IMR-90 (cell line): Measurements from ENCODE around the gene PLD5. TPM values are rescaled to one million over a fixed set of nuclear protein-coding genes. Genes with fewer than 3 reads are reported as not detected.

Experiments used
- ATAC-seq: fragments of 200-7000 bp; cut with Tn5 transposase; 2 replicates; pipeline ENCODE4 v1.9.1; 2020; ENCODE audit warnings: low read depth, mild to moderate bottlenecking, moderate library complexity
- BruUV-seq: library from RNA; stranded (reverse); fragments of 400-500 nt; replicated peaks from 2 replicates; lab custom pipeline; 2021; lab: Mats Ljungman, UMichigan
- CTCF ChIA-PET: fragments of 300-600 bp; formaldehyde crosslinking; extraction: SDS; loops from one replicate; lab custom pipeline; 2021; ENCODE audit warnings: antibody characterized with exemption; lab: Yijun Ruan, JAX
- POLR2A ChIA-PET: fragments of 300-600 bp; sonication (Branson Sonifier 250); formaldehyde crosslinking; loops from one replicate; lab custom pipeline; 2022; ENCODE audit warnings: antibody characterized with exemption; ENCODE audit not compliant: unreplicated experiment; lab: Charles Lee
- DNase-seq: peaks from one replicate; pipeline ENCODE4 v3.0.0; 2013
- H2AFZ ChIP-seq: replicated peaks from 2 replicates; pipeline ENCODE3; 2013; ENCODE audit warnings: low read length, mild to moderate bottlenecking; ENCODE audit not compliant: poor library complexity
- H2AK5ac ChIP-seq: 2 replicates; pipeline ENCODE4 v1.6.1; 2013; ENCODE audit warnings: low read depth, low read length, inconsistent platforms
- H2AK9ac ChIP-seq: replicated peaks from 2 replicates; pipeline ENCODE3; 2013; ENCODE audit warnings: mild to moderate bottlenecking, low read depth, low read length, moderate library complexity; ENCODE audit not compliant: poor library complexity
- H2BK120ac ChIP-seq: 2 replicates; pipeline ENCODE4 v1.6.1; 2013; ENCODE audit warnings: low read depth, low read length, inconsistent platforms
- H2BK15ac ChIP-seq: 3 replicates; pipeline ENCODE4 v1.6.1; 2013; ENCODE audit warnings: low read depth, low read length, inconsistent platforms
- H2BK20ac ChIP-seq: 2 replicates; pipeline ENCODE4 v1.6.1; 2013; ENCODE audit warnings: low read depth, mild to moderate bottlenecking, inconsistent platforms, low read length, moderate library complexity
- H2BK5ac ChIP-seq: 2 replicates; pipeline ENCODE4 v1.6.1; 2013; ENCODE audit warnings: mild to moderate bottlenecking, low read depth, low read length, inconsistent platforms; ENCODE audit not compliant: poor library complexity, severe bottlenecking
- H3K14ac ChIP-seq: replicated peaks from 2 replicates; pipeline ENCODE4 v1.6.1; 2013; ENCODE audit warnings: low read depth, low read length, inconsistent platforms
- H3K18ac ChIP-seq: 2 replicates; pipeline ENCODE4 v1.6.1; 2013; ENCODE audit warnings: low read depth, low read length, control low read depth
- H3K23ac ChIP-seq: 2 replicates; pipeline ENCODE4 v1.6.1; 2013; ENCODE audit warnings: low read depth, low read length, inconsistent platforms
- H3K27ac ChIP-seq: 2 replicates; pipeline ENCODE4 v1.5.1; 2013; ENCODE audit warnings: mild to moderate bottlenecking, control low read depth, low read length; ENCODE audit not compliant: insufficient read depth
- H3K27me3 ChIP-seq: 2 replicates; pipeline ENCODE4 v1.6.1; 2013; ENCODE audit warnings: low read length; ENCODE audit not compliant: control insufficient read depth, insufficient read depth
- H3K36me3 ChIP-seq: 2 replicates; pipeline ENCODE4 v1.6.1; 2013; ENCODE audit warnings: low read length, mixed read lengths; ENCODE audit not compliant: control insufficient read depth, insufficient read depth
- H3K4ac ChIP-seq: 2 replicates; pipeline ENCODE4 v1.6.1; 2013; ENCODE audit warnings: low read depth, low read length, inconsistent platforms
- H3K4me1 ChIP-seq: 2 replicates; pipeline ENCODE4 v1.6.1; 2013; ENCODE audit warnings: low read length, mixed read lengths; ENCODE audit not compliant: control insufficient read depth, insufficient read depth
- H3K4me2 ChIP-seq: 2 replicates; pipeline ENCODE4 v1.6.1; 2013; ENCODE audit warnings: low read depth, mild to moderate bottlenecking, control low read depth, low read length, moderate library complexity
- H3K4me3 ChIP-seq: 2 replicates; pipeline ENCODE4 v1.5.1; 2013; ENCODE audit warnings: low read depth, mild to moderate bottlenecking, control low read depth, low read length, moderate library complexity; ENCODE audit not compliant: insufficient read depth
- H3K56ac ChIP-seq: 2 replicates; pipeline ENCODE4 v1.6.1; 2013; ENCODE audit warnings: low read length, inconsistent platforms; ENCODE audit not compliant: insufficient read depth; ENCODE audit errors: extremely low read depth
- H3K79me1 ChIP-seq, 2 experiments: 2 replicates each; pipeline ENCODE4 v1.6.1; 2013; ENCODE audit warnings: low read length in 2 of 2, inconsistent platforms in 1 of 2, low read depth in 1 of 2
- H3K9ac ChIP-seq: 2 replicates; pipeline ENCODE4 v1.6.1; 2013; ENCODE audit warnings: low read depth, low read length, control low read depth
- H3K9me1 ChIP-seq: 2 replicates; pipeline ENCODE4 v1.6.1; 2013; ENCODE audit warnings: low read length, inconsistent platforms; ENCODE audit not compliant: insufficient read depth
- H3K9me3 ChIP-seq: 2 replicates; pipeline ENCODE4 v1.6.1; 2013; ENCODE audit warnings: low read length; ENCODE audit not compliant: control insufficient read depth, insufficient read depth
- H4K20me1 ChIP-seq: 2 replicates; pipeline ENCODE4 v1.6.1; 2013; ENCODE audit warnings: low read length, inconsistent platforms; ENCODE audit not compliant: insufficient read depth
- H4K5ac ChIP-seq: 2 replicates; pipeline ENCODE4 v1.6.1; 2013; ENCODE audit warnings: mild to moderate bottlenecking, low read depth, low read length, control low read depth
- H4K8ac ChIP-seq, 2 experiments: 2 replicates each; pipeline ENCODE4 v1.6.1; 2013; ENCODE audit warnings: low read depth in 2 of 2, low read length in 2 of 2, control low read depth in 1 of 2, inconsistent platforms in 1 of 2
- H4K91ac ChIP-seq: 2 replicates; pipeline ENCODE4 v1.6.1; 2013; ENCODE audit warnings: low read depth, low read length, inconsistent platforms; ENCODE audit not compliant: insufficient read depth
- BHLHE40 ChIP-seq: fragments of 150-350 bp; IDR thresholded peaks from 2 replicates; pipeline ENCODE4 v1.6.1; 2016; ENCODE audit warnings: mild to moderate bottlenecking, low read depth, low read length
- FOS ChIP-seq: fragments of 150-350 bp; IDR thresholded peaks from 2 replicates; pipeline ENCODE4 v1.6.1; 2016; ENCODE audit warnings: low read depth, low read length
- RAD21 ChIP-seq: IDR thresholded peaks from 2 replicates; pipeline ENCODE4 v1.6.1; 2012; ENCODE audit warnings: low read length, improper control_type of control experiment
- RCOR1 ChIP-seq: IDR thresholded peaks from 2 replicates; pipeline ENCODE4 v1.6.1; 2012; ENCODE audit warnings: mild to moderate bottlenecking, low read length, improper control_type of control experiment; ENCODE audit not compliant: insufficient replicate concordance
- WGBS, 2 experiments: methylation state at CpG; one replicate each; pipeline versions ENCODE4 v1.1.5 to v1.1.7; 2013; ENCODE audit warnings: missing lambda C conversion rate in 2 of 2; ENCODE audit not compliant: insufficient read length in 1 of 2; ENCODE audit errors: extremely low coverage in 2 of 2; 5-methylcytosine and 5-hydroxymethylcytosine counted together
- dilution Hi-C: fragments of 300-500 bp; cut with HindIII; formaldehyde crosslinking; loops from one replicate; pipeline ENCODE4 v1.14.3; 2018; ENCODE audit warnings: low sequenced_read_pairs; ENCODE audit not compliant: unreplicated experiment
- in situ Hi-C: fragments of 300-500 bp; cut with MboI; formaldehyde crosslinking; loops from 3 replicates; pipeline ENCODE4 v1.14.3; 2019; ENCODE audit warnings: low sequenced_read_pairs, inconsistent platforms, mixed read lengths
- intact Hi-C: fragments of 100-400 bp; cut with micrococcal nuclease; formaldehyde crosslinking; loops from 2 replicates; pipeline ENCODE4 v1.10.0; 2022
- polyA plus RNA-seq, 3 experiments: library from polyadenylated mRNA; depleted of rRNA; stranded (reverse); fragments of >200 nt; gene quantifications; 2 replicates each; pipeline ENCODE4 v1.2.3, GENCODE V29; 2012; ENCODE audit warnings: low replicate concordance in 1 of 3
- total RNA-seq: library from RNA; depleted of rRNA; stranded (reverse); fragments of >200 nt; gene quantifications from 2 replicates; pipeline ENCODE4 v1.2.3, GENCODE V29; 2012

PLD5 gene
- total and polyA plus RNA-seq, 2 of the 4 experiments (the other 2 are of a cell fraction): not detected

- Histone ChIP-seq H4K91ac (no peak overlapping the region), H3K18ac (no peak overlapping the region), H4K8ac (no peak overlapping the region), H3K4me2 (no peak overlapping the region), H2AFZ (no peak overlapping the region), H3K4ac (no peak overlapping the region), H3K79me1 (no peaks in the 10 kb centered on the region), H2BK15ac (no peak overlapping the region), H3K27me3 (no peaks in the 10 kb centered on the region), H3K4me3 (no peak overlapping the region), H3K23ac (no peak overlapping the region), H3K9ac (no peak overlapping the region), H3K9me1 (no peaks in the 10 kb centered on the region), H4K5ac (no peak overlapping the region), H3K36me3 (no peaks in the 10 kb centered on the region), H3K27ac (no peak overlapping the region), H2BK120ac (no peak overlapping the region), H2BK5ac (no peak overlapping the region), H3K14ac (no peak overlapping the region), H2AK5ac (no peak overlapping the region), H3K56ac (no peak overlapping the region), H4K20me1 (no peaks in the 10 kb centered on the region), H2AK9ac (no peak overlapping the region), H3K9me3 (peaks cover 34% of the 10 kb centered on the region), H2BK20ac (no peak overlapping the region), H3K4me1 (no peaks in the 10 kb centered on the region)
- ATAC-seq: no peak
- intact Hi-C loops (no loop called here), dilution Hi-C loops (no loop called here), in situ Hi-C loops (no loop called here)
- ChIA-PET CTCF (no interaction called here), POLR2A (no interaction called here)
- WGBS, 2 experiments: no CpG with 5 or more reads among the region's 3 CpGs
- no TSS peak for BruUV-seq
- TF ChIP-seq FOS (no peak), RCOR1 (no peak), RAD21 (no peak), BHLHE40 (no peak)
- no peak for DNase-seq
These were observed 466.8 kb downstream of the PLD5 start for GRCh38 chr1:242057745-242058115.
